Lower leg skin (tissue), 3 donors: ENCODE measurements around the gene HS6ST2.

Experiments
- POLR2A ChIP-seq, 2 donors: fragments of 450-650 bp; IDR thresholded peaks; one replicate each; pipeline ENCODE4 v1.6.1; 2016 to 2017; ENCODE audit warnings: antibody characterized with exemption in 2 of 2, mild to moderate bottlenecking in 1 of 2, moderate library complexity in 1 of 2
- TF ChIP-seq, protein P1 (sequence below), 3 donors: fragments of 450-650 bp; IDR thresholded peaks; one replicate each; pipeline ENCODE4 v1.5.1; 2016; ENCODE audit warnings: antibody characterized with exemption in 3 of 3, mild to moderate bottlenecking in 3 of 3, moderate library complexity in 2 of 3

DNA sequence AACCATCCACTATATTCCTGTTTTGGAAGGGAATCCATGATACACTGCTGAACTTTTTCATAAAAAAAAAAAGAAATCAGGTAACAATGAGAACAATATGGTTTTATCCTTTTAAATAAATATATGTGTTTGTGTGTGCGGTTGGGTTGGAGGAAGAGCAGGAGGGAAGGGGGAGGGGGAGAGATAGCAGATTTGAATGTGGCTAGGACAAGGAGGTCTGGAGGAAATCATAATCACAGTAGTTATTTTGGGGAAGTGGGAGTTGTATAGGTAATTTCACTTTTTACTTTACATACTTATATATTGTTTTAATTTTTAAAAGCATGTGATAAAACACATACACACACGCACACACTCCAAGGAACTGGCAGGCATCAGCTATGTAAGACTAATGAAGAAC lies 335.1 kb downstream of the HS6ST2 start:
- TF ChIP-seq, protein P1, sequence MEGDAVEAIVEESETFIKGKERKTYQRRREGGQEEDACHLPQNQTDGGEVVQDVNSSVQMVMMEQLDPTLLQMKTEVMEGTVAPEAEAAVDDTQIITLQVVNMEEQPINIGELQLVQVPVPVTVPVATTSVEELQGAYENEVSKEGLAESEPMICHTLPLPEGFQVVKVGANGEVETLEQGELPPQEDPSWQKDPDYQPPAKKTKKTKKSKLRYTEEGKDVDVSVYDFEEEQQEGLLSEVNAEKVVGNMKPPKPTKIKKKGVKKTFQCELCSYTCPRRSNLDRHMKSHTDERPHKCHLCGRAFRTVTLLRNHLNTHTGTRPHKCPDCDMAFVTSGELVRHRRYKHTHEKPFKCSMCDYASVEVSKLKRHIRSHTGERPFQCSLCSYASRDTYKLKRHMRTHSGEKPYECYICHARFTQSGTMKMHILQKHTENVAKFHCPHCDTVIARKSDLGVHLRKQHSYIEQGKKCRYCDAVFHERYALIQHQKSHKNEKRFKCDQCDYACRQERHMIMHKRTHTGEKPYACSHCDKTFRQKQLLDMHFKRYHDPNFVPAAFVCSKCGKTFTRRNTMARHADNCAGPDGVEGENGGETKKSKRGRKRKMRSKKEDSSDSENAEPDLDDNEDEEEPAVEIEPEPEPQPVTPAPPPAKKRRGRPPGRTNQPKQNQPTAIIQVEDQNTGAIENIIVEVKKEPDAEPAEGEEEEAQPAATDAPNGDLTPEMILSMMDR (IDR thresholded peaks at IDR 0.05): no peak
- no peak for TF ChIP-seq POLR2A (IDR thresholded peaks at IDR 0.05)
